HK-2 (cell line): Measurements from ENCODE around the gene ENTPD6.
A peak's percentile ranks its signal among the peaks of the same experiment; 100 is the strongest.

Source experiments
- DNase-seq: peaks from one replicate; pipeline ENCODE4 v3.0.0-alpha.2; 2018; ENCODE audit not compliant: unreplicated experiment

ENTPD6 gene

GRCh38 chr20:25188218-25188617 lies 7.3 kb upstream of the ENTPD6 start:
- no peak for DNase-seq

- no peak for DNase-seq
Measured at GRCh38 chr20:25191051-25191450, 4.5 kb upstream of the ENTPD6 start.

- no peak for DNase-seq
Measured at GRCh38 chr20:25191689-25192088, 3.8 kb upstream of the ENTPD6 start.

- DNase-seq: no peak
Measured at GRCh38 chr20:25193843-25194242, 1.7 kb upstream of the ENTPD6 start.

- no peak for DNase-seq
Measured at GRCh38 chr20:25194333-25194972, 1.1 kb upstream of the ENTPD6 start.

- DNase-seq: peak; percentile 59
Measured at GRCh38 chr20:25195962-25196785, 662 bp downstream of the ENTPD6 start.

GRCh38 chr20:25196786-25197120 lies 1.2 kb downstream of the ENTPD6 start:
- DNase-seq: no peak

GRCh38 chr20:25197183-25197869 lies 1.8 kb downstream of the ENTPD6 start:
- DNase-seq: no peak

- no peak for DNase-seq
Measured at GRCh38 chr20:25197870-25198190, 2.3 kb downstream of the ENTPD6 start.

GRCh38 chr20:25198663-25199383 lies 3.3 kb downstream of the ENTPD6 start:
- DNase-seq: no peak

- DNase-seq: no peak
Measured at GRCh38 chr20:25199473-25200260, 4.2 kb downstream of the ENTPD6 start.

GRCh38 chr20:25203089-25203488 lies 7.6 kb downstream of the ENTPD6 start:
- no peak for DNase-seq

GRCh38 chr20:25203871-25204320 lies 8.4 kb downstream of the ENTPD6 start:
- no peak for DNase-seq

- no peak for DNase-seq
Measured at GRCh38 chr20:25204550-25205276, 9.2 kb downstream of the ENTPD6 start.

- DNase-seq: no peak
Measured at GRCh38 chr20:25205277-25206062, 10.0 kb downstream of the ENTPD6 start.

GRCh38 chr20:25206063-25206403 lies 10.5 kb downstream of the ENTPD6 start:
- DNase-seq: no peak

- no peak for DNase-seq
Measured at GRCh38 chr20:25206548-25206947, 11.0 kb downstream of the ENTPD6 start.

GRCh38 chr20:25207149-25207959 lies 11.8 kb downstream of the ENTPD6 start:
- DNase-seq: no peak

- no peak for DNase-seq
Measured at GRCh38 chr20:25207960-25208534, 12.5 kb downstream of the ENTPD6 start.
